PC-9 (cell line): ENCODE results near the gene SH3PXD2A.

Experiments
- CTCF ChIP-seq: fragments of 200-600 bp; sonication (generic); conservative IDR thresholded peaks from 2 replicates; pipeline ENCODE4 v1.6.1; 2017; ENCODE audit warnings: mixed run types, antibody characterized with exemption, mild to moderate bottlenecking, moderate library complexity
- EZH2 ChIP-seq: fragments of 200-600 bp; sonication (generic); IDR thresholded peaks from 2 replicates; pipeline ENCODE4 v1.8.0; 2017; ENCODE audit warnings: antibody characterized with exemption, low read depth

- TF ChIP-seq CTCF (no peak), EZH2 (no peak)
Measured at GRCh38 chr10:103724074-103724473, 131.3 kb downstream of the SH3PXD2A start.
